VCaP (cell line): ENCODE measurements around the gene MCL1.
"Not testable (repeated sequence)": the region's sequence is repeated elsewhere in the genome, so short reads cannot be mapped to it uniquely, and the experiment has no call there.

Experiments
- H3K27ac ChIP-seq: fragments of 450-650 bp; 2 replicates; pipeline ENCODE4 v1.5.1; 2017
- CTCF ChIP-seq: fragments of 450-650 bp; conservative IDR thresholded peaks from 2 replicates; pipeline ENCODE4 v1.5.1; 2017; ENCODE audit warnings: mild to moderate bottlenecking, moderate library complexity

Gene MCL1

GRCh38 chr1:150596976-150597375, 17.6 kb upstream of the MCL1 start:
- TF ChIP-seq CTCF: no peak
- H3K27ac ChIP-seq: no peak overlapping the region

- H3K27ac ChIP-seq: no peak overlapping the region
- no peak for TF ChIP-seq CTCF
Measured at GRCh38 chr1:150596095-150596892, 16.9 kb upstream of the MCL1 start.

GRCh38 chr1:150582371-150582770, 3.0 kb upstream of the MCL1 start:
- H3K27ac ChIP-seq: no peak overlapping the region
- no peak for TF ChIP-seq CTCF

- H3K27ac ChIP-seq: not testable (repeated sequence)
Measured at GRCh38 chr1:150581962-150582361, 2.6 kb upstream of the MCL1 start.

GRCh38 chr1:150581437-150581836, 2.0 kb upstream of the MCL1 start:
- H3K27ac ChIP-seq: peak overlapping the region; percentile 97; the same call in 1 of the 2 replicates

GRCh38 chr1:150580966-150581365, 1.6 kb upstream of the MCL1 start:
- peak overlapping the region; percentile 97 for H3K27ac ChIP-seq

GRCh38 chr1:150579945-150580642, 684 bp upstream of the MCL1 start:
- TF ChIP-seq CTCF: no peak
- H3K27ac ChIP-seq: peak overlapping the region; percentile 97

GRCh38 chr1:150578272-150579109, 919 bp downstream of the MCL1 start:
- H3K27ac ChIP-seq: peak overlapping the region; percentile 97
- no peak for TF ChIP-seq CTCF
